GM18507 (cell line): ENCODE data around the gene RNF224.
A peak's percentile ranks its signal among the peaks of the same experiment; 100 is the strongest.

ENCODE experiments used
- DNase-seq: peaks from one replicate; pipeline ENCODE4 v3.0.0; 2011; ENCODE audit warnings: low read depth; ENCODE audit not compliant: insufficient read length; ENCODE audit errors: extremely low spot score
- FAIRE-seq: peaks from 2 replicates; lab custom pipeline; 2011; peaks lifted over from hg19 to GRCh38; lab: Jason Lieb, UNC

RNF224 gene

GRCh38 chr9:137266162-137266527 is 38.8 kb downstream of the RNF224 start:
- no peak for FAIRE-seq
- DNase-seq = no peak

- FAIRE-seq (no peak), DNase-seq (no peak)
Observed at GRCh38 chr9:137266585-137267453, 39.5 kb downstream of the RNF224 start.

- DNase-seq (no peak), FAIRE-seq (peak; percentile 80)
Observed at GRCh38 chr9:137267933-137268355, 40.6 kb downstream of the RNF224 start.

GRCh38 chr9:137268538-137269201 is 41.4 kb downstream of the RNF224 start:
- DNase-seq (no peak), FAIRE-seq (no peak)

- no peak for DNase-seq
- peak; percentile 84 for FAIRE-seq
Observed at GRCh38 chr9:137269231-137269772, 42.0 kb downstream of the RNF224 start.

GRCh38 chr9:137270929-137271695 is 43.8 kb downstream of the RNF224 start:
- DNase-seq (no peak), FAIRE-seq (no peak)

- FAIRE-seq (no peak), DNase-seq (no peak)
Observed at GRCh38 chr9:137271696-137272076, 44.4 kb downstream of the RNF224 start.

- DNase-seq = no peak
- no peak for FAIRE-seq
Observed at GRCh38 chr9:137272241-137273094, 45.2 kb downstream of the RNF224 start.

- DNase-seq (no peak), FAIRE-seq (no peak)
Observed at GRCh38 chr9:137273095-137273490, 45.8 kb downstream of the RNF224 start.

- FAIRE-seq (no peak), DNase-seq (no peak)
Observed at GRCh38 chr9:137273611-137274320, 46.5 kb downstream of the RNF224 start.

GRCh38 chr9:137275203-137275587 is 47.9 kb downstream of the RNF224 start:
- no peak for DNase-seq
- no peak for FAIRE-seq

- FAIRE-seq = no peak
- DNase-seq = no peak
Observed at GRCh38 chr9:137275588-137276472, 48.5 kb downstream of the RNF224 start.

GRCh38 chr9:137276473-137277328 is 49.4 kb downstream of the RNF224 start:
- no peak for DNase-seq
- FAIRE-seq = no peak

GRCh38 chr9:137277329-137278041 is 50.2 kb downstream of the RNF224 start, which contains the start of gene TOR4A:
Gene TOR4A, plus strand, starts transcription at chr9:137277726. Its CDS starts 964 bp downstream, at chr9:137278690.
- DNase-seq = peak; percentile 81
- peak; percentile 93 for FAIRE-seq

GRCh38 chr9:137278061-137278701 is 50.9 kb downstream of the RNF224 start:
- DNase-seq (no peak), FAIRE-seq (peak; percentile 31)
